ENCODE measurements around the gene ACSL5. TPM values are rescaled to one million over a fixed set of nuclear protein-coding genes. Genes with fewer than 3 reads are reported as not detected.

Gene ACSL5
- total RNA-seq, 1 donor from 2014 or later, result 11.3 TPM

DNA sequence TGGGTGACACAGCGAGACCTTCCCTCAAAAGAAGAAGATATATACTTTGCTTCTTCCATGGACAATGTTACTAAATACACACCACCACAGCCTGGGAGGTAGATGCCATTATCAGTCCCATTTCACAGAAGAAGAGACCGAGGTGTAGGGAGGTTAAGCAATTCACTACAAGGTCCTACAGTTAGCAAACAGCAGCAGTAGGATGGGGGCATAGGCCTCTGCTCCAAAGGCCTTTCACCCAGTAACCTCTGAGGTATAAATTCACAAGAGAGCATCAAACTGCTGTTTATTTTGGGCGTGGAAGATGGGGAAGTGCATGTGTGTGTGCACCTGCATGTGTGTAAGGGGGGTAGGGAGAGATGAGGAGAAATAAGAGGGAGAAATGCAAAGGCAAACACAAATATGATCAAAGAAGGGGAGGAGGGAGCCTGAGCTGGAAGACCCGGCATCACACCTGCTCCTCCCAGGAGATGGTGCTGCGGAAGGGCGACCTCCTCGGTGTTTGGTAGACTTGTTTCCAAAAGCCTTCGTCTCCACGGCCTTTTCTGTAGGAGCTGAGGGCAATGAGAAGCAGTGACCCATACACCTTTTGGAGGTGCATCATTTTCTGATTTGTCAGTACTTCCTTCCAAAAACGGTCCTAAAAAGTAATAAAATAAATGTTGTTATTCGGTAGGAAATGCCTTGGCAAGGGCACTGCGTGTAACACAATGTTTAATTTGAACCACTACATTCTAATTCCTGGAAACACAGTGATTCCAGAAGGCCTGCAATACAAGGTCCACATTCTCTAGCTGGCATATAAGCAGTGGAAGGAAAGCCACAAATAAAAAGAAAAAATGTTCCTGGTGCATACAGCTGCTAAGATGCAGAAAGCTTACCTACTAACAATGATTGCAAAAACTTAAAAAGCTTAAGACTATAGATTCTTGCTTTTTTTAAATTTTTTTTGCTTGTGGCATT lies 25.9 kb upstream of the ACSL5 start:
- peak; percentile 15 for DNase-seq (ENCODE audit: low spot score)
- ATAC-seq, result no peak
- intact Hi-C loops (cut with DNase I), result no loop called here

DNA sequence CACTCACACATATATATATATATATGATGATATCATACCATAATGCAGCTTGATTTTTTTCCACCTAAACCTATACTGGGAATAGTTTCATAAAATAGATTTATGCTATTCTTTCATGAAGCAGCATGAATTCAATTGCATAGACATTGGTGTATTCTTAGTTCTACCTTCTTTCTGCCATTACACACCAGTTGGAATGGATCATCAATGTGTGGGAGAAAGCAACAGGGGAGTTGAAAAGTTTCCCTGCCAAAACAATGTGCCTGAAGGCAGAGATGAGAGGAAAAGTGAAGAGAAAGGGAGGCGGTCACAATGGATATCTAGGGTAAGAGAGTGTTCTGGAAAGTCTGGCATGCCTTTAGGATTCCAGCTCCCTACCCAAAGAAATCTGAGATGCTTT lies 25.2 kb upstream of the ACSL5 start:
- DNase-seq (ENCODE audit: low spot score) (no peak), ATAC-seq (no peak)
- intact Hi-C loops (cut with DNase I), result no loop called here

DNA sequence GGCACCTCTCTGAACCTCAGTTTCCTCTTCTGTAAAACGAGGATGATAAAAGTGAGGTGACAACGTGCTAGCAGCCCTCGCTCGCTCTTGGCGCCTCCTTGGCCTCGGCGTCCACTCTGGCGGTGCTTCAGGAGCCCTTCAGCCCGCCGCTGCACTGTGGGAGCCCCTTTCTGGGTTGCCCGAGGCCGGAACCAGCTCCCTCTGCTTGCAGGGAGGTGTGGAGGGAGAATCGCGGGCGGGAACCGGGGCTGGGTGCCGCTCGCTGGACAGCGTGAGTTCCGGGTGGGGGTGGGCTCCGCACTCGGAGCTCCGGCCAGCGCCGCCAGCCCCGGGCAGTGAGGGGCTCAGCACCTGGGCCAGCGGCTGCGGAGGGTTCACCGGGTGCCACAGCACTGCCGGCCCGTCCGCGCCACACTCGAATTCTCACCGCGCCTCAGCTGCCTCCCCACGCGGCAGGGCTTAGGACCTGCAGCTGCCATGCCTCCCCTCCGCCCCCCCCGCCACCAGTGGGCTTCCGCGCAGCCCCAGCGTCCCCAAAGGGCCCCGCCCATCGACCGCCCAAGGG lies 24.3 kb upstream of the ACSL5 start:
- DNase-seq (ENCODE audit: low spot score), result no peak
- intact Hi-C loops (cut with DNase I), result no loop called here
- no peak for ATAC-seq

DNA sequence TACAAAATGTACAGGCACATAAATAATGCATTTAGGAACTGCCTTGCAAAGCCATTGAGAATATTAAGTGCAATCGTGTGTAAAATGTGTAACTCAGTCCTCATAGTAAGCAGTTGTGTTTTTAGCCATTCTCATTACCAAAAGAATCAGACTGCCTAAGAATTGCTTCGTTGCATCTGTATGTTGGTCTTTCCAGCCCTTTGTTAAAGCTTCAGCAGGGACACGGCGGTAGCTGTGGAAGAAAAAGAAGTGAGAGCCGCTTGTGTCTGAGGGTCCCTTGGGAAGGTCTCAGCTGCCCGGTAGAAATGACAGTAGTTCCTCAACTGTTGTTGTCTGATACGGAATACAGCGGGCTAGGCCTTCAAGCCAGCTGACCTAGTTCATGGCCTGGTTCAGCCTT lies 22.8 kb upstream of the ACSL5 start:
- DNase-seq (ENCODE audit: low spot score) (no peak), ATAC-seq (no peak)
- intact Hi-C loops (cut with DNase I), result no loop called here

DNA sequence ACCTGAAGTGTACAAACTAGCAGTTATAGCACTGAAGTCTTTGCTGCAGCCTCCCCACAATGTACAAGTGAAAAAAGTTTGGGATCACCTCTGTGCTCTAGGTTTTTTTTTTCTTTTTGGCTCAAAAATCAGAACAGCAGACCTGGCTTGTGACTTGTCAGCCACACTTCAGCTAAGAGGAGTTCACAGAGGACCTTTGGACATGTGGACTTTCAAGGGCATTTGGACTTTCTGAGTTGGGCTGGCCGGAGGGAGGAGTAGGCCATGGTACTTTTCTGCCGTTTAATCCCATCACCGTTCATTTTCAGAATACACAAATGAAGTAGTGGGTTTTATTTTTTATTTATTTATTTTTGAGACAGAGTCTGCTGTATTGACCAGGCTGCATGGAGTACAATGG lies 21.9 kb upstream of the ACSL5 start:
- intact Hi-C loops (cut with DNase I), result no loop called here
- no peak for ATAC-seq
- DNase-seq (ENCODE audit: low spot score), result no peak

DNA sequence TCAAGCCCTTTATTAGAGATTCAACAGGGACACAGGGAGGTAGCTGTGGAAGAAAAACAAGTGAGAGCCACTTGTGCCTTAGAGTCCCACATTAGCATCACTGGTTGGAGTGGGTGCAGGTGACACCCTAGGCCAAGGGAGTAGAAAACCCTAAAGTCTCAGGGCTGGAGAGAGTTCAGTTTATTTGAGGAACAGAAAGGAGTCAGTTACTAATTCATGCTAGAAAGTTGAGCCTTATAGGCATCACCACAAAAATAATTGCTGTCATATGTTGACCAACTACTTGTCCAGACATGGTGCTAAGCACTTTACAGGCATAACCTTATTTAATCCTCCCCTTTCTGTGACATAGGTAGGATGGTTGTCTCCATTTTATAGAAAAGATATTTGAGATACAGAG lies 20.9 kb upstream of the ACSL5 start:
- intact Hi-C loops (cut with DNase I), result no loop called here
- DNase-seq (ENCODE audit: low spot score) (no peak), ATAC-seq (no peak)

DNA sequence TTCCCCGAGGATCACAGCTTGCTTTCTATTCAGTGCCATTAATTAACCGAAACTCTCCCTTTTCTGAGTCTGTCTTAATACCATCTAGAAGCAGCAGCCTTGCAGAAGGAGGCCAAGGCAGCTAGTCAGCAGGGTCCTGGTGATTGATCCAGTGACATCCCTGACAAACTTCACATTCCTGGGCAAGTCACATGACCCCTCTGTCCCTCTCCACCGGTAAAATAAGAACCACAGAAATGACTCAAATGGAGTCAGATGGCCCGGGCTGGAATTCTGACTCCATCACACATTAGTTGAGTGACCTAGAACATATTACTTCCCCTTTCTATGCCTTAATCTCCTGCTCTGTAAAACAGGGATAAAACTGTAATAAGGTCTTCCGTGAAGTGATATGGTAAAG lies 17.2 kb upstream of the ACSL5 start:
- ATAC-seq (no peak), DNase-seq (ENCODE audit: low spot score) (no peak)
- intact Hi-C loops (cut with DNase I), result no loop called here

DNA sequence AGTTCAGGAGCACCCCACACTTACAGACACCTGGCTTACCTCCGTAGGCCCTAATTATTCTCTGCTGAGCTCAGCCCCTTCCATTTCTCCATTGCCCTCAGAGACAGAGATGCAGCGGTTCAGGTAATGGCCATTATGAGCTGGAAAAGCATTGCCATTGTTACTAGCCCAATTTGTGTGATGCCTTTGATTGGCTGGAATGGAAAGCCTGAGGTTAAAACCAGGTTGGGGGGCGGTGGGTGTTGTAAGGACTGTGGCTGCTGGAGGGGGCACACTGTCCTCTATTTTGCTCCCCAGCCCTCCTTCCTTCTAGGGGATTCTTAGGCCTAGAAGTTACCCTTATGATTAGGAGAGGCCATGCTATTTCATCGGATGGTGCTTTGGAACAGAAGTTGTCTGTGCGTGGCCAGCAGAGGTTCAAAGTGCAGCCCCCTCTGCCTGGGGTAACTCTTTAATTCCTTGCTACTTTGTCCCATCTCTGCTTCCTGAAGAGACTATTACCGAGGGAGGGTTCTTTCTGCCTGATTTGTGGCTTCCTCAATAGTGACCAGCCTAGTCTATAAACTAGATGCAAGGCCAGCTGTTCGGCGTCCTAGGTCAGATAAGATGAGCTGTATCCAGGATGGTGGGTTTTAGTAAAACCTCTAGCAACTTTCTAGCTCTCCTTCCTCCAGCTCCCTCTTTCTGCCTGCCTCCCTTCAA lies 14.2 kb upstream of the ACSL5 start:
- intact Hi-C loops (cut with DNase I), result no loop called here
- no peak for DNase-seq (ENCODE audit: low spot score)
- ATAC-seq, result no peak

DNA sequence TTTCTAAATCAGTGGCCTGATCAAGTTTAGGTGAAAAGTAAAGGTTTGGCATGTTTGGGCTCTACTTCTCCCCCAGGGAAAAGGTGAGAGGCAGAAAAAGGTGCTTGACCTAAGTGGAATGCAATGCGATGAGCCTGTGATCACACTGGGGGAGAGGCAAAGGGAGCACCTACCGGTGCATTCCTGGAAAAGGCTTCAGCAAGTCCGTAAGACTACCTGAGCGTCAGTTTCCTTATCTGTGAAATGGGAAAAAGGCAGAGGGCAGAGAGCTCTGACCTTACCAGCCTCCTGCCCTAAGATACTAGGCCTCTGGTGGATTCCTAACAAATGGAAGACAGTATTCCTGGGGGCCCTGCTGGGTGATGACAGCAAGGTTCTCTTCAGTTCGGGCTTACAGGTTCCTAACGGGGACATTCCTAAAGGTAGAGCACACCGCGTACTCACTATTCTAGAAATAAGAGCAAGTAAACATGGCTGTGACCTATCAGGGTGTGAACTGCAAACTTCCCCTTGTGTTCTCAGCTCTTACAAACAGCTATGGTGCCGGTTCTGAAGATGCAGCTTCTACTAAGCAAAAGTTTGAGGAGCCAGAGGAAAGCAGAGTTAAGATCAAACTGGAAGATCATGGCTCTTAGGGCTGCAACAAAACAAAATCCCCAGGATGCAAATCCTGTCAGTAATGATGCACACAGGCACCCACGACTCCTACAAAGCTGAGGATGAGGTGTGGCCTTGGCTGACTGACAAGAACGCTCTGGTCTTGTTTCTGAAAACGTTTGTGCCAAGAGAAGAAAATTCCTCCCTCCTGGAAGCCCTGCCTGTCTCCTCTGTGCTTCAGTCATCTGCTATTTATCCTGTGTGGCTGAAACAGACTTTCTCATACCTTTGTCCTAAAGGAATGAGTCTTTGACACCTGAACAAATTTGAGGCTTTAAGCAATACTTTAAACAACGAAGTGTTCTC lies 13.3 kb upstream of the ACSL5 start:
- ATAC-seq, result peak; percentile 88
- intact Hi-C loops (cut with DNase I), result no loop called here
- DNase-seq (ENCODE audit: low spot score), result no peak

DNA sequence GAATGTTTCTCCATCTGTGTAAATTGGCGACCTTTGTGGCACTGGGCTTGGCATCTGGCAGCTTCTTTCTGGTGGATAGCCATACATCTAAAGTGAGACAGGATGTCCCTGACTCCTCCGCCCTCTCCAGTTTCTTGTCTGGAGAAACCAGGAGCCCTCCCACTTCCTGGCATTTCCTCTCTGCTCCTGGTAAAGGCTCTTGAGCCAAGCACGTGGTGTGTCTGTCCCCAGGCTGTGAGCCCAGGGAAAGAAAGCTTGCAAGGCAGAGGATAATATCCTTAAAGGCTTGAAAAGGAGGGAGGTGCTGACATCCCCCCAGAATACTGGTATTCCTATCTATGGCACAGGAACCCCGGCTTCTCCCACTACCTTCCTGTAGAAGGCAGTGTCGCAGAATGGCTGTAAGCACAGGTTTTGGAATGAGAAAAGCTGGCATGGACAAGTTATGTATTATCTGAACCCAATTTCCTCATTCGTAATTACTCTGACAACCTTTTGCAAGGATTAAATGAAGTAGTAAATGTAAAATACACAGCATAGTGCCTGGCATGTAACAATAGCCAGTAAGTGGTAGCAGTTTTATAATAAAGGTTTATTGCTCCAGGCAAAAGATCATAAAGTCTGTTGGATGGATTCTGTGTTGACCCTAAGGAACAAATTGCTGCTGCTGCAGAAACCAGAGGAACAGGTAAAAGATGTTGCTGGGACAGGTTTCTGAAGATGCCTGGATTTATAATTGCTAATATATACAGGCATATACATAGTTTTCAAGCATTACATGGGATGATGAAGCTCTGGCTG lies 11.8 kb upstream of the ACSL5 start:
- intact Hi-C loops (cut with DNase I), result no loop called here
- no peak for DNase-seq (ENCODE audit: low spot score)
- ATAC-seq, result peak; percentile 88

DNA sequence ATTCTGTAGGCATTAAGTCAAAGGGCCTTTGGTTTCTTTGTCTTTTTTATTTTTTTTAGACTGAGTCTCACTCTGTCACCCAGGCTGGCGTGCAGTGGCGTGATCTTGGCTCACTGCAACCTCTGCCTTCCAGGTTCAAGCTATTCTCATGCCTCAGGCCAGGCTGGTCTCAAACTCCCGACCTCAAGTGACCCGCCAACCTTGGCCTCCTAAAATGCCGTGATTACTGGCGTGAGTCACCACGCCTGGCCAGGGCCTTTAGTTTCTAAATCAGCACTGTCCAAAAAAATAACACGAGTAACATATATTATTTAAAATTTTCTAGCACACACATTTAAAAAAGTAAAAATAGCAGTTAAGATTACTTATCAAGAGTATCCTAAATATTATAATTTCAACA lies 11.1 kb upstream of the ACSL5 start:
- DNase-seq (ENCODE audit: low spot score) (no peak), ATAC-seq (no peak)
- intact Hi-C loops (cut with DNase I), result no loop called here

DNA sequence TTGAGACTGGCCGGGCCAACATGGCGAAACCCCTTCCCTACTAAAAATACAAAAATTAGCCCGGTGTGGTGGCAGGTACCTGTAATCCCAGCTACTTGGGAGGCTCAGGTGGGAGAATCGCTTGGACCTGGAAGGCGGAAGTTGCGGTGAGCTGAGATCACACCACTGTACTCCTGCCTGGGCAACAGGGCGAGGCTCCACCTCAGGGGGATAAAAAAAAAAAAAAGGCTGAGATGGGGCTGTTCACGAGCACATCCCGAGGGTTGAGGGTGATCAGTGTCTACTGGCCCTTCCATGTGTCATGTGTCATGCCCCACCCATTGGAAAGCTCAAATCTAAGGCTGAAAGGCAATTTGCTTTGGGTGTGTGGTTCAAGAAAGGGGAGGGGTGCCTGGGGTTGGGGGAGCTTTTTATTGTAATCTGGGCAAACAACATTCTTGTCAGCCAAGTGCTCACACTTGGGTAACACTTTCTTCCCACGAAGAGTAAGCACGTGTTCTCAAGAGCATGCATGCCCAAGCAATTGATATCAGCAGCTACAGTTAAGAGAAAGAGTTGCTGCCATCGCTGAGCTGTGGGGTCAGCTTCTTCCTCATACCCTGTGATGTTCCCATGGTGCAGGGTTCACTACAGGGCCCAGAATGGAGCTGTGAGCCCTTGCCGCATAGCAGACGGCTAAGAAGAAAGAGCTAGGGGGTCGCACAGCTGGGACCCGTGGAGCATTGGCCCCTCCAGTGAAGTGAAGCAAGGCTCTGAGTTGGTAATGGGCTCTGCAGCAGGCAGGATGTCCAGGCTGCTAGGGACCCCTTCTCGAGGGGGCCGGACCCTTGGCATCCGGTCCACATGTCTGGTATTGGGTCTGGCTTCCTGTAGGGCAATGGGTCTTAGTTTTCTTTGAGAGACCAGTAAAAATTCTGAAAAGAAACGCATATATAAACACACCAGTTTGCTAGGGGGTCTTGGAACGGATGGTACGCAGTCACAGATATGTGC lies 9.9 kb upstream of the ACSL5 start:
- ATAC-seq, result no peak
- intact Hi-C loops (cut with DNase I), result no loop called here
- DNase-seq (ENCODE audit: low spot score), result no peak

DNA sequence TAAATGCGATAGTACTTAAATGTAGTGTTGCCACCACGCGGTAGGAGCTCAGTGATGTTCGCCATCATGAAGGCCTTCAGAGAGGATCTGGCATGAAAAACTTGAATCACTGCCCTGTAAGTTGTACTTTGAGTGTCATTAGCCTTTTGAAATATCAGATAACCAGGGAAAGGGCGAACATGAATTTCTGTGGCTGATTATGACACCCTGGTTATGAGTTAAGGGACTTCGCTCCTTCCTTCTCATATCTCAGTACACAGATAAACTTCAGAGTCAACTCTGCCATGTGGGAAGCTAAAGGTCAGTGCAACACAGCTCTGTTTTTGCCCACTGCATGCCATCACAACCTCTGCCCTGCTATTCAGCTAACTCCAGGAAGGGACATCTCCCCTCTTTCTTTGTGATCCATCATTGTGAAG lies 8.9 kb upstream of the ACSL5 start:
- intact Hi-C loops (cut with DNase I), result no loop called here
- ATAC-seq (no peak), DNase-seq (ENCODE audit: low spot score) (no peak)

DNA sequence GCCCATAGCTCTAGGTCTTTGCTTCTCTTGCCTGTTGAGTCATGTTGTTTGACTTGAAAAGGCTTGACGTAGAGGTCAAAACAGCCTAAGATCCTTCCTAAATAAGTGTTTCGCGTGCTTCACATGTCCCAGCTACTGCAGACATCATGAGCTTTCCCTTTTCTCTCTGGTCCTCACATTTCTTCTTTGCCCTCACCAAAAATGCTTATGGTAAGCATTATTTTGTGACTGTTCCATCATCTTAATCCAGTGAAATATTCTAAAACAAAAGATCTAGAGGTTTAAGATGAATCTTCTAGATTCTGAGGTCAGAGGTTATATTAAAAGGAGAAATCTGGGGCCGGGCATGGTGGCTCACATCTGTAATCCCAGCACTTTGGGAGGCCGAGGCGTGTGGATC lies 8.5 kb upstream of the ACSL5 start:
- DNase-seq (ENCODE audit: low spot score) (no peak), ATAC-seq (no peak)
- intact Hi-C loops (cut with DNase I), result no loop called here

DNA sequence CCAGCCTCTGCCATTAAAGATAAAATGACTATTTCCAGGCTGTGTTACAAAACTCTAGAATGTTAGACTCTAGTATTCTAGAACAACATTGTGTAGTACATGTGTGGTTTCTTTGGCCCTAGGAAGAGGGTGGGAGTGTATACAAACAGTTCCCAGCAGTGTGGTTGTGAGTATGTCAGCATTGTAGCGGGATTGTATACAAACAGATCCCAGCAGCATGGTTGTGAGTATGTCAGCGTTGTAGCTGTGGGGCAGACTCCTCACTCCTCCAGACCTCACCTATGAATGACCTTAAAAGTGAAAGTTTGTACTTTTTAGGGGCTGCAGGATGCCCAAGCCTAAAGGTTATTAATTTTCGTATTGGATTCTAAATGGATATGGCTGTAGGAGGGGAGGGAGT lies 6.9 kb upstream of the ACSL5 start:
- ATAC-seq, result no peak
- intact Hi-C loops (cut with DNase I), result no loop called here

DNA sequence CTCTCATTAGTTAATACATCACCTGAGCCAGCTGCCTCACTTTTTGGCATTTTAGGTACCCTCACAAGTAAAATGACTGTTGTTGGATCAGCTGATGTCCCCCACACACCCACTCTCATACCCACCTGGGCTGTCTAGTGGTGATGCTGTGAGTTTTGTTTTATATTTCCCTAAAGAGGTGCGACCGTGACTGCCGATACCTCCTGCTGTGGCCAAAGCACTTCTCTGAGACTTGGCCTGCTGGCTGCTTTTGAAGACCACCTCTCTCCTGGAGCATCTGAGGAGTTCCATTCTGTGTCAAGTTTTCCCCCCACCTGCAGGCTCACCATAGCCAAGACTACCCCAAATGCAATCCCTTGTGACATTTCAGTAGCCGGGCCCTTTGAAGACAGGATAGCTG lies 6.4 kb upstream of the ACSL5 start:
- intact Hi-C loops (cut with DNase I), result no loop called here
- ATAC-seq (no peak), DNase-seq (ENCODE audit: low spot score) (no peak)

More for the DNA sequence above, 6.9 kb upstream of the ACSL5 start:
- no peak for DNase-seq (ENCODE audit: low spot score)
